Left lung (tissue), 10 donors: ENCODE data around the gene RBMS3. TPM values are rescaled to one million over a fixed set of nuclear protein-coding genes. Genes with fewer than 3 reads are reported as not detected.

Experiments used
- ATAC-seq: fragments of 200-7000 bp; cut with Tn5 transposase; one replicate; pipeline ENCODE4 v1.9.1; 2020; ENCODE audit warnings: moderate library complexity
- DNase-seq, 4 donors: peaks; one replicate each; pipeline ENCODE4 v3.0.0-alpha.2; 2013 to 2020
- H3K27ac ChIP-seq, 2 donors: fragments of 200-600 bp; sonication (generic) in 1 of 2; one replicate each; pipeline versions ENCODE4 v1.5.0 to v1.8.0; 2020 to 2021
- H3K27me3 ChIP-seq, 2 donors: fragments of 200-600 bp; sonication (generic) in 1 of 2; one replicate each; pipeline versions ENCODE4 v1.5.0 to v1.8.0; 2020 to 2021
- H3K36me3 ChIP-seq, 2 donors: fragments of 200-600 bp; sonication (generic) in 1 of 2; one replicate each; pipeline versions ENCODE4 v1.5.0 to v1.8.0; 2020 to 2021
- H3K4me1 ChIP-seq, 2 donors: fragments of 200-600 bp; one replicate each; pipeline ENCODE4 v1.8.0; 2021
- H3K4me3 ChIP-seq, 2 donors: fragments of 200-600 bp; sonication (generic) in 1 of 2; one replicate each; pipeline versions ENCODE4 v1.5.0 to v1.8.0; 2020 to 2021; ENCODE audit warnings: mild to moderate bottlenecking in 1 of 2
- H3K9me3 ChIP-seq, 2 donors: fragments of 200-600 bp; sonication (generic) in 1 of 2; one replicate each; pipeline versions ENCODE4 v1.5.0 to v1.8.0; 2020 to 2021
- CTCF ChIP-seq, 2 donors: fragments of 200-600 bp; sonication (generic) in 1 of 2; IDR thresholded peaks; one replicate each; pipeline versions ENCODE4 v1.5.0 to v1.8.0; 2021; ENCODE audit warnings: antibody characterized with exemption in 2 of 2
- intact Hi-C, 2 donors: fragments of 100-400 bp; cut with DNase I; formaldehyde crosslinking; loops; one replicate each; pipeline versions ENCODE4 v1.11.2 to v1.14.2; 2022
- polyA plus RNA-seq, 6 donors: library from polyadenylated mRNA; unstranded; fragments of 120-200 nt; gene quantifications; one replicate each; pipeline ENCODE4 v1.2.1, GENCODE V29; 2013; ENCODE audit not compliant: insufficient read length in 6 of 6
- total RNA-seq, 2 donors: library from RNA; stranded (reverse); fragmentation: NEBNext Ultra II Directional; extraction: Animal tissue kit (Norgen Biotek cat#: 25700); gene quantifications; one replicate each; pipeline ENCODE4 v1.2.1, GENCODE V29; 2021
- donor health status: DM: no; HTN: yes; CAD: no.
- donor health status: DM: no; HTN: no; CAD: no.

The RBMS3 gene
- total and polyA plus RNA-seq, 8 donors, result 27.1 to 51.6 (median 37.6) TPM

- DNase-seq, result no peak
- intact Hi-C loops, result no loop called here
- no peak overlapping the region for H3K27ac ChIP-seq
- ATAC-seq, result no peak
- H3K27me3 ChIP-seq, result no peaks in the 10 kb centered on the region
- no peaks in the 10 kb centered on the region for H3K4me1 ChIP-seq
- H3K9me3 ChIP-seq, result peaks cover 0 to 5% of the 10 kb centered on the region in 2 donors
- no peak overlapping the region for H3K4me3 ChIP-seq
- no peak for TF ChIP-seq CTCF (IDR thresholded peaks at IDR 0.05)
- no peaks in the 10 kb centered on the region for H3K36me3 ChIP-seq
Observed at GRCh38 chr3:30003741-30004140, 722.9 kb downstream of the RBMS3 start.

GRCh38 chr3:30004481-30004880 lies 723.6 kb downstream of the RBMS3 start:
- no peaks in the 10 kb centered on the region for H3K36me3 ChIP-seq
- intact Hi-C loops, result no loop called here
- no peak for DNase-seq
- no peak overlapping the region for H3K4me3 ChIP-seq
- no peak for TF ChIP-seq CTCF (IDR thresholded peaks at IDR 0.05)
- no peaks in the 10 kb centered on the region for H3K4me1 ChIP-seq
- no peaks in the 10 kb centered on the region for H3K27me3 ChIP-seq
- no peak overlapping the region for H3K27ac ChIP-seq
- H3K9me3 ChIP-seq, result no peaks in the 10 kb centered on the region
- ATAC-seq, result no peak

GRCh38 chr3:30006111-30006510 lies 725.2 kb downstream of the RBMS3 start:
- Histone ChIP-seq H3K4me3 (no peak overlapping the region), H3K36me3 (no peaks in the 10 kb centered on the region), H3K27ac (no peak overlapping the region), H3K27me3 (no peaks in the 10 kb centered on the region), H3K9me3 (no peaks in the 10 kb centered on the region), H3K4me1 (no peaks in the 10 kb centered on the region)
- no peak for TF ChIP-seq CTCF (IDR thresholded peaks at IDR 0.05)
- no peak for ATAC-seq
- intact Hi-C loops, result no loop called here
- DNase-seq, result no peak

- Histone ChIP-seq H3K9me3 (no peaks in the 10 kb centered on the region), H3K4me3 (no peak overlapping the region), H3K4me1 (no peaks in the 10 kb centered on the region), H3K27ac (no peak overlapping the region), H3K27me3 (no peaks in the 10 kb centered on the region), H3K36me3 (no peaks in the 10 kb centered on the region)
- no peak for DNase-seq
- intact Hi-C loops, result no loop called here
- no peak for TF ChIP-seq CTCF (IDR thresholded peaks at IDR 0.05)
- ATAC-seq, result peak; percentile 38
Observed at GRCh38 chr3:30007668-30008067, 726.8 kb downstream of the RBMS3 start.

- no peak for TF ChIP-seq CTCF (IDR thresholded peaks at IDR 0.05)
- Histone ChIP-seq H3K9me3 (no peaks in the 10 kb centered on the region), H3K27ac (no peak overlapping the region), H3K4me3 (no peak overlapping the region), H3K36me3 (no peaks in the 10 kb centered on the region), H3K27me3 (no peaks in the 10 kb centered on the region), H3K4me1 (peaks cover 0 to 4% of the 10 kb centered on the region in 2 donors)
- ATAC-seq (no peak), DNase-seq (no peak)
- intact Hi-C loops, result no loop called here
Observed at GRCh38 chr3:30011237-30011803, 730.4 kb downstream of the RBMS3 start.
